H9 (cell line): ENCODE data around the gene IQGAP2. TPM values are rescaled to one million over a fixed set of nuclear protein-coding genes. Genes with fewer than 3 reads are reported as not detected.

Experiments used
- DNase-seq: peaks from one replicate; pipeline ENCODE4 v3.0.0-alpha.2; 2017
- H2AFZ ChIP-seq: one replicate; pipeline ENCODE4 v1.6.1; 2013; ENCODE audit warnings: mild to moderate bottlenecking, low read length, control low read depth, moderate library complexity
- H2AK5ac ChIP-seq: 2 replicates; pipeline ENCODE4 v1.6.1; 2013; ENCODE audit warnings: low read length, control low read depth, mixed read lengths; ENCODE audit not compliant: insufficient read length
- H2BK120ac ChIP-seq: one replicate; pipeline ENCODE4 v1.6.1; 2013; ENCODE audit warnings: low read depth, mild to moderate bottlenecking, low read length, control low read depth, inconsistent platforms; ENCODE audit not compliant: poor library complexity, severe bottlenecking
- H2BK12ac ChIP-seq: 2 replicates; pipeline ENCODE4 v1.6.1; 2013; ENCODE audit warnings: low read length, control low read depth, mixed read lengths, low read depth; ENCODE audit not compliant: insufficient read length
- H2BK15ac ChIP-seq: 2 replicates; pipeline ENCODE4 v1.6.1; 2013; ENCODE audit warnings: low read depth, low read length, control low read depth
- H2BK20ac ChIP-seq: one replicate; pipeline ENCODE4 v1.6.1; 2013; ENCODE audit warnings: low read depth, mild to moderate bottlenecking, low read length, control low read depth, inconsistent platforms; ENCODE audit not compliant: poor library complexity, severe bottlenecking
- H2BK5ac ChIP-seq: 2 replicates; pipeline ENCODE4 v1.6.1; 2013; ENCODE audit warnings: low read length, control low read depth, mixed read lengths; ENCODE audit not compliant: insufficient read length
- H3K14ac ChIP-seq: 2 replicates; pipeline ENCODE4 v1.6.1; 2013; ENCODE audit warnings: low read length, control low read depth; ENCODE audit not compliant: insufficient read depth
- H3K18ac ChIP-seq: 2 replicates; pipeline ENCODE4 v1.6.1; 2013; ENCODE audit warnings: low read depth, mild to moderate bottlenecking, mixed read lengths, low read length, control low read depth; ENCODE audit not compliant: insufficient read length
- H3K23ac ChIP-seq: 2 replicates; pipeline ENCODE4 v1.6.1; 2013; ENCODE audit warnings: low read length, control low read depth, mixed read lengths, low read depth; ENCODE audit not compliant: insufficient read length
- H3K23me2 ChIP-seq: 2 replicates; pipeline ENCODE4 v1.6.1; 2013; ENCODE audit warnings: low read depth, mild to moderate bottlenecking, mixed read lengths, low read length, control low read depth; ENCODE audit not compliant: insufficient read length, poor library complexity, severe bottlenecking
- H3K27ac ChIP-seq: 2 replicates; pipeline ENCODE4 v1.5.1; 2013; ENCODE audit warnings: low read length, control low read depth, mixed read lengths, low read depth; ENCODE audit not compliant: insufficient read length
- H3K27me3 ChIP-seq: 2 replicates; pipeline ENCODE4 v1.6.1; 2013; ENCODE audit warnings: low read length, control low read depth, inconsistent platforms; ENCODE audit not compliant: insufficient read depth
- H3K4ac ChIP-seq: 2 replicates; pipeline ENCODE4 v1.6.1; 2013; ENCODE audit warnings: low read depth, mild to moderate bottlenecking, control low read depth, inconsistent platforms, low read length, moderate library complexity
- H3K4me1 ChIP-seq: 2 replicates; pipeline ENCODE4 v1.6.1; 2013; ENCODE audit warnings: low read length, control low read depth, inconsistent platforms; ENCODE audit not compliant: insufficient read depth
- H3K4me2 ChIP-seq: 2 replicates; pipeline ENCODE4 v1.6.1; 2013; ENCODE audit warnings: low read length, control low read depth, mixed read lengths; ENCODE audit not compliant: insufficient read length, insufficient read depth
- H3K56ac ChIP-seq: 2 replicates; pipeline ENCODE4 v1.6.1; 2013; ENCODE audit warnings: low read depth, mild to moderate bottlenecking, mixed read lengths, low read length, control low read depth; ENCODE audit not compliant: insufficient read length
- H3K79me1 ChIP-seq: 2 replicates; pipeline ENCODE4 v1.6.1; 2013; ENCODE audit warnings: low read depth, mild to moderate bottlenecking, moderate library complexity, low read length, control low read depth, inconsistent platforms; ENCODE audit not compliant: insufficient read depth, poor library complexity, severe bottlenecking
- H3K79me2 ChIP-seq: 2 replicates; pipeline ENCODE4 v1.6.1; 2013; ENCODE audit warnings: low read length, control low read depth, inconsistent platforms; ENCODE audit not compliant: insufficient read depth
- H3K9ac ChIP-seq: 2 replicates; pipeline ENCODE4 v1.6.1; 2013; ENCODE audit warnings: low read length, control low read depth, mixed read lengths; ENCODE audit not compliant: insufficient read length; ENCODE audit errors: extremely low read depth
- H3K9me3 ChIP-seq: one replicate; pipeline ENCODE4 v1.6.1; 2013; ENCODE audit warnings: low read depth, low read length, inconsistent platforms; ENCODE audit not compliant: control insufficient read depth
- H3T11ph ChIP-seq: one replicate; pipeline ENCODE4 v1.6.1; 2013; ENCODE audit warnings: mild to moderate bottlenecking, low read length, control low read depth, inconsistent platforms
- H4K20me1 ChIP-seq: one replicate; pipeline ENCODE4 v1.6.1; 2013; ENCODE audit not compliant: control insufficient read depth, insufficient read length, insufficient read depth
- H4K5ac ChIP-seq: 2 replicates; pipeline ENCODE4 v1.6.1; 2013; ENCODE audit warnings: low read depth, mild to moderate bottlenecking, mixed read lengths, low read length, control low read depth; ENCODE audit not compliant: insufficient read length
- H4K8ac ChIP-seq: replicated peaks from 2 replicates; pipeline ENCODE4 v1.6.1; 2013; ENCODE audit warnings: low read length, control low read depth, mixed read lengths, low read depth; ENCODE audit not compliant: insufficient read length
- H4K91ac ChIP-seq: 2 replicates; pipeline ENCODE4 v1.6.1; 2013; ENCODE audit warnings: low read depth, mild to moderate bottlenecking, moderate library complexity, mixed read lengths, low read length, control low read depth; ENCODE audit not compliant: insufficient read length
- H3K27ac Mint-ChIP-seq, 3 experiments: 2 replicates in 2 of 3; 3 replicates in 1 of 3; pipeline ENCODE4 v1.8.0; 2020 to 2021; ENCODE audit warnings: mixed read lengths in 3 of 3, mild to moderate bottlenecking in 1 of 3, moderate library complexity in 1 of 3
- H3K27me3 Mint-ChIP-seq: 2 replicates; pipeline ENCODE4 v1.8.0; 2021; ENCODE audit warnings: low read depth, mild to moderate bottlenecking, moderate library complexity, mixed read lengths
- H3K36me3 Mint-ChIP-seq, 3 experiments: 2 replicates in 2 of 3; 3 replicates in 1 of 3; pipeline ENCODE4 v1.8.0; 2020 to 2021; ENCODE audit warnings: low read depth in 3 of 3, mixed read lengths in 3 of 3; ENCODE audit not compliant: insufficient read depth in 1 of 3
- H3K4me1 Mint-ChIP-seq, 2 experiments: 2 replicates each; pipeline ENCODE4 v1.8.0; 2020; ENCODE audit warnings: mixed read lengths in 2 of 2
- H3K4me3 Mint-ChIP-seq, 2 experiments: 2 replicates in 1 of 2; 3 replicates in 1 of 2; pipeline ENCODE4 v1.8.0; 2020 to 2021; ENCODE audit warnings: mild to moderate bottlenecking in 2 of 2, mixed read lengths in 2 of 2, moderate library complexity in 1 of 2
- H3K9me3 Mint-ChIP-seq, 2 experiments: 2 replicates in 1 of 2; 3 replicates in 1 of 2; pipeline ENCODE4 v1.8.0; 2020; ENCODE audit warnings: mild to moderate bottlenecking in 2 of 2, mixed read lengths in 2 of 2, moderate library complexity in 1 of 2
- WGBS: extraction: QIAGEN DNeasy Blood & Tissue Kit; methylation state at CpG from one replicate; pipeline ENCODE4 v1.1.7; 2013; ENCODE audit warnings: missing lambda C conversion rate, low lambda C conversion rate, mixed read lengths; ENCODE audit not compliant: insufficient read length; ENCODE audit errors: extremely low coverage; 5-methylcytosine and 5-hydroxymethylcytosine counted together
- total RNA-seq: library from RNA; stranded (reverse); gene quantifications from 2 replicates; pipeline ENCODE4 v1.2.1, GENCODE V29; 2021
- TF ChIP-seq, protein P1 (sequence below): fragments of 200-600 bp; sonication (generic); conservative IDR thresholded peaks from 3 replicates; pipeline ENCODE4 v1.8.0; 2021; ENCODE audit warnings: antibody characterized with exemption, mild to moderate bottlenecking

IQGAP2 gene
- total RNA-seq, 1 experiment from 2014 or later: 22.5 TPM

DNA sequence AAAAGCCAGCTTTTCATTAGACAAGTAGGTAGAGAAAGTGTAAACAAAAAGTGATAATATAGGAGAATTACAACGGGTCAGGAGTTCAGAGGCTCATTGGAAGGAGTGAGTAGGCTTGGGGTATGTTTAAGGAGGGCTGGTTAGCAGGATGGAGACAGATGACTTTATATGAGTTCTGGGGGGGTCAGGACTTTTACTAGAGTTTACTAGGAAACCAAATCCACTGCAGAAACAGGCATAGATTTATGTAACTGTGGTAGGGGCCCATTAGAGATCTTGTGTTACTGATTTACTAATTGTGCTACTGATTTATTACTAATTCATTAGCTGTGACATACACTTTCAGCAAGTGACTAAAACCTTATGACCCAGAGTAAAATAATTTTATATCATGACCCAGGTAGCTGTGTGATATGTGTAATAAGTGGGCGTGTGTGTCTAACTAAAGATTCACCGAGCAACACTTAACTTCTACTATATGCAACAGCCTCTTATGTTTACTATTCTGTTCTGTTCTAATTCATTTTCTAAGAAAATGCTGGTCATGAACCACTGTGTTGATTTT is 73.5 kb downstream of the IQGAP2 start:
- no peak overlapping the region for H2BK5ac ChIP-seq
- H4K20me1 ChIP-seq: no peaks in the 10 kb centered on the region
- no peak overlapping the region for H2AK5ac ChIP-seq
- H4K5ac ChIP-seq: no peak overlapping the region
- H2AFZ ChIP-seq: no peak overlapping the region
- H3K4me1 ChIP-seq: peaks cover 19% of the 10 kb centered on the region
- H3K79me1 ChIP-seq: no peaks in the 10 kb centered on the region
- Mint-ChIP-seq H3K27ac (peak overlapping the region in 2 of 3 experiments; percentile 5 to 66; a peak in 2 of 7 replicates), H3K27me3 (no peaks in the 10 kb centered on the region; the same call in 1 of the 2 replicates), H3K4me3 (no peak overlapping the region), H3K9me3 (peaks cover under 1 to 4% of the 10 kb centered on the region in 2 experiments; a peak in 4 of 5 replicates), H3K4me1 (peaks cover 41 to 48% of the 10 kb centered on the region in 2 experiments), H3K36me3 (peaks cover 4 to 9% (median 9%) of the 10 kb centered on the region in 3 experiments; a peak in 6 of 7 replicates)
- H3K79me2 ChIP-seq: no peaks in the 10 kb centered on the region; the same call in 1 of the 2 replicates
- no peaks in the 10 kb centered on the region for H3K27me3 ChIP-seq
- no peak overlapping the region for H3T11ph ChIP-seq
- WGBS: no CpG with 5 or more reads among the region's 3 CpGs
- H3K27ac ChIP-seq: no peak overlapping the region
- no peak overlapping the region for H4K91ac ChIP-seq
- H3K4me2 ChIP-seq: no peak overlapping the region
- DNase-seq: no peak
- H3K56ac ChIP-seq: no peak overlapping the region
- no peak overlapping the region for H3K14ac ChIP-seq
- no peak overlapping the region for H2BK20ac ChIP-seq
- H3K18ac ChIP-seq: no peak overlapping the region
- H2BK120ac ChIP-seq: no peak overlapping the region
- H4K8ac ChIP-seq: no peak overlapping the region
- H2BK12ac ChIP-seq: no peak overlapping the region
- H3K23me2 ChIP-seq: no peaks in the 10 kb centered on the region
- H2BK15ac ChIP-seq: no peak overlapping the region
- TF ChIP-seq, protein P1, sequence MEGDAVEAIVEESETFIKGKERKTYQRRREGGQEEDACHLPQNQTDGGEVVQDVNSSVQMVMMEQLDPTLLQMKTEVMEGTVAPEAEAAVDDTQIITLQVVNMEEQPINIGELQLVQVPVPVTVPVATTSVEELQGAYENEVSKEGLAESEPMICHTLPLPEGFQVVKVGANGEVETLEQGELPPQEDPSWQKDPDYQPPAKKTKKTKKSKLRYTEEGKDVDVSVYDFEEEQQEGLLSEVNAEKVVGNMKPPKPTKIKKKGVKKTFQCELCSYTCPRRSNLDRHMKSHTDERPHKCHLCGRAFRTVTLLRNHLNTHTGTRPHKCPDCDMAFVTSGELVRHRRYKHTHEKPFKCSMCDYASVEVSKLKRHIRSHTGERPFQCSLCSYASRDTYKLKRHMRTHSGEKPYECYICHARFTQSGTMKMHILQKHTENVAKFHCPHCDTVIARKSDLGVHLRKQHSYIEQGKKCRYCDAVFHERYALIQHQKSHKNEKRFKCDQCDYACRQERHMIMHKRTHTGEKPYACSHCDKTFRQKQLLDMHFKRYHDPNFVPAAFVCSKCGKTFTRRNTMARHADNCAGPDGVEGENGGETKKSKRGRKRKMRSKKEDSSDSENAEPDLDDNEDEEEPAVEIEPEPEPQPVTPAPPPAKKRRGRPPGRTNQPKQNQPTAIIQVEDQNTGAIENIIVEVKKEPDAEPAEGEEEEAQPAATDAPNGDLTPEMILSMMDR: no peak
- H3K23ac ChIP-seq: no peak overlapping the region
- H3K9me3 ChIP-seq: no peaks in the 10 kb centered on the region
- H3K9ac ChIP-seq: no peak overlapping the region
- H3K4ac ChIP-seq: no peak overlapping the region
